ENCODE results near the gene M1AP.
A peak's percentile ranks its signal among the peaks of the same experiment; 100 is the strongest.

The M1AP gene

GRCh38 chr2:74527741-74528140 is 120.4 kb downstream of the M1AP start:
- FAIRE-seq = no peak
- no peak for DNase-seq (ENCODE audit: insufficient read length)

GRCh38 chr2:74526649-74527230 is 121.4 kb downstream of the M1AP start:
- TF ChIP-seq TAF1 (IDR thresholded peaks at IDR 0.05; ENCODE audit: borderline replicate concordance, low read depth, low read length) = no peak
- FAIRE-seq (no peak), DNase-seq (ENCODE audit: insufficient read length) (no peak)

More at GRCh38 chr2:74527741-74528140, 120.4 kb downstream of the M1AP start:
- TF ChIP-seq POLR2A (IDR thresholded peaks at IDR 0.05; ENCODE audit: low read depth, low read length) (no peak), POLR2AphosphoS5 (IDR thresholded peaks at IDR 0.05; ENCODE audit: low read depth, low read length) (peak; percentile 19; the same call in 1 of the 2 replicates), TAF1 (IDR thresholded peaks at IDR 0.05; ENCODE audit: borderline replicate concordance, low read depth, low read length) (no peak)

- peak; percentile 39 for TF ChIP-seq POLR2A (IDR thresholded peaks at IDR 0.05; ENCODE audit: low read depth, low read length)
- TF ChIP-seq POLR2AphosphoS5 (IDR thresholded peaks at IDR 0.05; ENCODE audit: low read depth, low read length) = 0 out of 2 replicates have a peak, but pooled peaks have one; percentile 30
- no peak for TF ChIP-seq TAF1 (IDR thresholded peaks at IDR 0.05; ENCODE audit: borderline replicate concordance, low read depth, low read length)
- DNase-seq (ENCODE audit: insufficient read length) (no peak), FAIRE-seq (peak; percentile 30)
These were observed 122.1 kb downstream of the M1AP start, which contains the start of gene DQX1 for GRCh38 chr2:74525717-74526648. Gene DQX1, minus strand, starts transcription at chr2:74526231. Its CDS starts 502 bp downstream, at chr2:74525729.

- no peak for FAIRE-seq
- DNase-seq (ENCODE audit: insufficient read length) = no peak
- TF ChIP-seq POLR2AphosphoS5 (IDR thresholded peaks at IDR 0.05; ENCODE audit: low read depth, low read length) (no peak), TAF1 (IDR thresholded peaks at IDR 0.05; ENCODE audit: borderline replicate concordance, low read depth, low read length) (no peak), POLR2A (IDR thresholded peaks at IDR 0.05; ENCODE audit: low read depth, low read length) (no peak)
These were observed 123.0 kb downstream of the M1AP start for GRCh38 chr2:74524955-74525716.

GRCh38 chr2:74524005-74524404 is 124.1 kb downstream of the M1AP start:
- no peak for FAIRE-seq
- no peak for TF ChIP-seq TAF1 (IDR thresholded peaks at IDR 0.05; ENCODE audit: borderline replicate concordance, low read depth, low read length)
- TF ChIP-seq POLR2A (IDR thresholded peaks at IDR 0.05; ENCODE audit: low read depth, low read length) = no peak
- no peak for TF ChIP-seq POLR2AphosphoS5 (IDR thresholded peaks at IDR 0.05; ENCODE audit: low read depth, low read length)
- no peak for DNase-seq (ENCODE audit: insufficient read length)

- DNase-seq (ENCODE audit: insufficient read length) = no peak
- no peak for TF ChIP-seq TAF1 (IDR thresholded peaks at IDR 0.05; ENCODE audit: borderline replicate concordance, low read depth, low read length)
- TF ChIP-seq POLR2A (IDR thresholded peaks at IDR 0.05; ENCODE audit: low read depth, low read length) = no peak
- no peak for TF ChIP-seq POLR2AphosphoS5 (IDR thresholded peaks at IDR 0.05; ENCODE audit: low read depth, low read length)
- no peak for FAIRE-seq
These were observed 125.6 kb downstream of the M1AP start for GRCh38 chr2:74522516-74522915.

- DNase-seq (ENCODE audit: insufficient read length) (no peak), FAIRE-seq (no peak)
- TF ChIP-seq POLR2A (IDR thresholded peaks at IDR 0.05; ENCODE audit: low read depth, low read length) = no peak
- no peak for TF ChIP-seq POLR2AphosphoS5 (IDR thresholded peaks at IDR 0.05; ENCODE audit: low read depth, low read length)
- no peak for TF ChIP-seq TAF1 (IDR thresholded peaks at IDR 0.05; ENCODE audit: borderline replicate concordance, low read depth, low read length)
These were observed 131.5 kb downstream of the M1AP start for GRCh38 chr2:74516650-74517049.

- FAIRE-seq = no peak
- DNase-seq (ENCODE audit: insufficient read length) = peak; percentile 88
- TF ChIP-seq TAF1 (IDR thresholded peaks at IDR 0.05; ENCODE audit: borderline replicate concordance, low read depth, low read length) (no peak), POLR2A (IDR thresholded peaks at IDR 0.05; ENCODE audit: low read depth, low read length) (no peak), POLR2AphosphoS5 (IDR thresholded peaks at IDR 0.05; ENCODE audit: low read depth, low read length) (no peak)
These were observed 132.0 kb downstream of the M1AP start for GRCh38 chr2:74515981-74516633.

- DNase-seq (ENCODE audit: insufficient read length) (no peak), FAIRE-seq (no peak)
- no peak for TF ChIP-seq POLR2A (IDR thresholded peaks at IDR 0.05; ENCODE audit: low read depth, low read length)
- no peak for TF ChIP-seq TAF1 (IDR thresholded peaks at IDR 0.05; ENCODE audit: borderline replicate concordance, low read depth, low read length)
- no peak for TF ChIP-seq POLR2AphosphoS5 (IDR thresholded peaks at IDR 0.05; ENCODE audit: low read depth, low read length)
These were observed 132.7 kb downstream of the M1AP start for GRCh38 chr2:74515271-74515980.

Measured in GM12892 (cell line).